H1 (cell line): Measurements from ENCODE around the gene PRKAR1B. TPM values are rescaled to one million over a fixed set of nuclear protein-coding genes. Genes with fewer than 3 reads are reported as not detected.

Source experiments
- BCL11A ChIP-seq, 2 experiments: IDR thresholded peaks; one replicate each; pipeline ENCODE4 v1.6.1; 2011; ENCODE audit warnings: low read depth in 2 of 2, low read length in 2 of 2, mild to moderate bottlenecking in 2 of 2
- polyA plus RNA-seq, 7 experiments: library from polyadenylated mRNA; depleted of rRNA in 3 of 7; stranded (reverse) in 5 of 7; unstranded in 2 of 7; fragments of >200 nt in 5 of 7; fragments of 200-250 nt in 2 of 7; gene quantifications; 1 replicate in 5 of 7; 2 replicates in 1 of 7; 4 replicates in 1 of 7; pipeline versions ENCODE4 v1.2.1 to v1.2.3, GENCODE V29; 2011 to 2013; ENCODE audit warnings: missing spikeins in 2 of 7, mixed read lengths in 2 of 7
- total RNA-seq: library from RNA; stranded (reverse); fragmentation: NEBNext Ultra II Directional; extraction: Animal tissue kit (Norgen Biotek cat#: 25700); gene quantifications from 2 replicates; pipeline ENCODE4 v1.2.1, GENCODE V29; 2021

The PRKAR1B gene
- total and polyA plus RNA-seq, 2 of the 8 experiments (the other 6 are each of a cell fraction or from before 2014, with no cell fraction given), result 12.3 to 55.7 TPM

DNA sequence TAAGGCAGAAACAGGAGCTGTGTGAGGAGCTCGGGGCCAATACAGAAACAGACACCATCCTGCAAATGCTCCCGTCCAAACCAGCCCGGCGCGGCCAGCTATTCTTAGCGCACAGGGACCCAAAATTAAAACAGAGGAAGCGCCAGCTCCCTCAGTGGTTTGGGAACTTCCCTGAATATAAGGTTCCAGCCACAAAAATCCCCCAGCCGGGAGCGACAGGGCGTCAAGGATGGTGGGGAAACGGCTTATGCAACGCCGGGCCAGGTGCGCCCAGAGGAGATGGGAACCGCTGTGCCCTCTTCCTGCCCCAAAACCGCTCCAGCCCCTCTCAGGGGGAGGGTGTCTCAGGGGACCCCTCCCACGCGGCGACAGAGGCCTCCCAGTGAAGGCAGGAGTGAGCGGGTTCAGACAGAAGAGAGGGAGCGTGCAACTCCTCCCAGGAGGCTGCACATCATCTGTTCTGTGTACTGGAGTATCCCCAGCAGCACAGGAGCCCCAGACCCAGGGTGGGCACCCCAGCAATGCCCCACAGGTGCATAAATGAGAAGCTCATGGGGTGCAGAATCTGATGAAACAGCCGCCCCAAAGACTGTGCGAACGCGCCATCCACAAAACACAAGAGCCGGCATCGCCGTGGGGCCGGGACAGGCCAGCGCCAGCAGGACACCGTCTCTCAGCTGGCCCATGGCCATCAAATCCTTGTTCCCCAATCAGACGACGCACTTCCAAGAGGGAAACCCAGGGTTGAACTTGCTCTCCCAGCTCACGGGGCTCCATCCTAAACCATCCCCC lies 133.6 kb downstream of the PRKAR1B start (continued):
- TF ChIP-seq BCL11A (IDR thresholded peaks at IDR 0.05; ENCODE audit: low read depth in 2 of 2, low read length in 2 of 2), result no peak
